SK-N-SH (cell line): ENCODE data around the gene HIF1A. TPM values are rescaled to one million over a fixed set of nuclear protein-coding genes. Genes with fewer than 3 reads are reported as not detected.

ENCODE experiments used
- CTCF ChIA-PET: fragments of 300-600, 350-600 bp; formaldehyde crosslinking; extraction: SDS; loops from one replicate; lab custom pipeline; 2021; lab: Yijun Ruan, JAX
- POLR2A ChIA-PET: fragments of 350-600 bp; sonication (Branson Sonifier 250); formaldehyde crosslinking; extraction: SDS; loops from one replicate; lab custom pipeline; 2020; ENCODE audit warnings: antibody characterized with exemption, inconsistent platforms; lab: Yijun Ruan, JAX
- DNase-seq: peaks from one replicate; pipeline ENCODE4 v3.0.0; 2012
- H2AFZ ChIP-seq: fragments of 200-600 bp; sonication (generic); 2 replicates; pipeline ENCODE4 v1.8.1; 2016; ENCODE audit warnings: antibody characterized with exemption, mild to moderate bottlenecking, low read depth
- H3F3A ChIP-seq: fragments of 200-600 bp; sonication (generic); replicated peaks from 2 replicates; pipeline ENCODE3; 2016; ENCODE audit warnings: antibody characterized with exemption, mild to moderate bottlenecking; ENCODE audit not compliant: insufficient read depth
- H3K27ac ChIP-seq, 2 experiments: fragments of 200-500 bp in 1 of 2; fragments of 200-600 bp in 1 of 2; sonication (Bioruptor generic) in 1 of 2; sonication (generic), shearing (Covaris generic) in 1 of 2; 2 replicates each; pipeline versions ENCODE4 v1.5.1 to v1.6.1; 2014 to 2016; ENCODE audit warnings: low read depth in 2 of 2, inconsistent platforms in 1 of 2, low read length in 1 of 2, mild to moderate bottlenecking in 1 of 2, mixed read lengths in 1 of 2
- H3K27me3 ChIP-seq: fragments of 200-600 bp; sonication (generic), shearing (Covaris generic); 2 replicates; pipeline ENCODE4 v1.6.1; 2016; ENCODE audit warnings: mixed run types; ENCODE audit not compliant: insufficient read depth
- H3K36me3 ChIP-seq, 2 experiments: fragments of 200-500 bp in 1 of 2; fragments of 200-600 bp in 1 of 2; sonication (Bioruptor generic) in 1 of 2; sonication (generic) in 1 of 2; replicated peaks in 1 of 2; 2 replicates each; pipeline versions ENCODE3 to v1.5.1; 2014 to 2016; ENCODE audit warnings: low read length in 1 of 2, mild to moderate bottlenecking in 1 of 2; ENCODE audit not compliant: insufficient read depth in 2 of 2, control insufficient read depth in 1 of 2
- H3K4me1 ChIP-seq, 2 experiments: fragments of 200-500 bp in 1 of 2; fragments of 200-600 bp in 1 of 2; sonication (Bioruptor generic) in 1 of 2; sonication (generic), shearing (Covaris generic) in 1 of 2; 2 replicates each; pipeline versions ENCODE4 v1.5.1 to v1.6.1; 2014 to 2016; ENCODE audit warnings: low read depth in 1 of 2, low read length in 1 of 2, mixed run types in 1 of 2; ENCODE audit not compliant: insufficient read depth in 2 of 2, control insufficient read depth in 1 of 2
- H3K4me2 ChIP-seq: fragments of 200-600 bp; sonication (generic), shearing (Covaris generic); 2 replicates; pipeline ENCODE4 v1.6.1; 2017; ENCODE audit warnings: mixed run types
- H3K4me3 ChIP-seq, 2 experiments: fragments of 200-500 bp in 1 of 2; fragments of 200-600 bp in 1 of 2; sonication (Bioruptor generic) in 1 of 2; sonication (generic), shearing (Covaris generic) in 1 of 2; 2 replicates each; pipeline versions ENCODE4 v1.5.1 to v1.8.1; 2014 to 2016; ENCODE audit warnings: low read depth in 2 of 2, inconsistent platforms in 1 of 2, low read length in 1 of 2, mild to moderate bottlenecking in 1 of 2, mixed read lengths in 1 of 2, moderate library complexity in 1 of 2
- H3K79me2 ChIP-seq: fragments of 200-600 bp; sonication (generic); 2 replicates; pipeline ENCODE4 v1.8.1; 2017; ENCODE audit warnings: mild to moderate bottlenecking; ENCODE audit not compliant: insufficient read depth
- H3K9ac ChIP-seq: fragments of 200-600 bp; sonication (generic); 2 replicates; pipeline ENCODE4 v1.6.1; 2017; ENCODE audit warnings: mixed run types
- H3K9me2 ChIP-seq: fragments of 200-600 bp; sonication (generic); 2 replicates; pipeline ENCODE4 v1.6.1; 2017; ENCODE audit warnings: mixed run types
- H3K9me3 ChIP-seq: fragments of 200-600 bp; sonication (generic); 2 replicates; pipeline ENCODE4 v1.6.1; 2017; ENCODE audit warnings: mixed run types, mild to moderate bottlenecking, moderate library complexity
- H4K20me1 ChIP-seq: fragments of 200-600 bp; sonication (generic); 2 replicates; pipeline ENCODE4 v1.6.1; 2017; ENCODE audit warnings: mild to moderate bottlenecking, mixed run types; ENCODE audit not compliant: insufficient read depth
- ELF1 ChIP-seq: IDR thresholded peaks from 2 replicates; pipeline ENCODE4 v1.4.0; 2012
- EP300 ChIP-seq, 2 experiments: IDR thresholded peaks; 2 replicates each; pipeline versions ENCODE4 v1.4.0 to v1.6.1; 2012; ENCODE audit warnings: borderline replicate concordance in 1 of 2, low read depth in 1 of 2, low read length in 1 of 2
- FOSL2 ChIP-seq: IDR thresholded peaks from 2 replicates; pipeline ENCODE4 v1.4.0; 2012; ENCODE audit warnings: low read depth, mild to moderate bottlenecking, moderate library complexity, borderline replicate concordance
- FOXJ3 ChIP-seq: sonication (generic); formaldehyde crosslinking; IDR thresholded peaks from 2 replicates; pipeline ENCODE4 v1.5.1; 2020; ENCODE audit warnings: mild to moderate bottlenecking, missing genetic modification reagents
- FOXM1 ChIP-seq: IDR thresholded peaks from 2 replicates; pipeline ENCODE4 v1.4.0; 2012; ENCODE audit warnings: low read depth, mild to moderate bottlenecking
- MAX ChIP-seq: IDR thresholded peaks from 2 replicates; pipeline ENCODE4 v1.4.0; 2012; ENCODE audit warnings: low read depth
- NFIC ChIP-seq: IDR thresholded peaks from 2 replicates; pipeline ENCODE4 v1.4.0; 2012; ENCODE audit warnings: borderline replicate concordance
- RAD21 ChIP-seq: IDR thresholded peaks from 2 replicates; pipeline ENCODE4 v1.6.1; 2012; ENCODE audit warnings: mild to moderate bottlenecking, low read length
- RFX5 ChIP-seq: IDR thresholded peaks from 2 replicates; pipeline ENCODE4 v1.6.1; 2012; ENCODE audit warnings: mild to moderate bottlenecking, improper control_type of control experiment, low read length
- TEAD4 ChIP-seq: IDR thresholded peaks from 2 replicates; pipeline ENCODE4 v1.4.0; 2012; ENCODE audit warnings: mild to moderate bottlenecking, borderline replicate concordance; ENCODE audit not compliant: insufficient read depth
- WGBS: methylation state at CpG from one replicate; pipeline ENCODE4 v1.1.6; 2017; ENCODE audit warnings: low lambda C conversion rate; 5-methylcytosine and 5-hydroxymethylcytosine counted together
- polyA plus RNA-seq, 3 experiments: library from polyadenylated mRNA; depleted of rRNA; stranded (reverse); fragments of >200 nt; gene quantifications; 2 replicates each; pipeline ENCODE4 v1.2.3, GENCODE V29; 2012
- TF ChIP-seq, protein P1 (sequence below): fragments of 200-600 bp; sonication (generic); IDR thresholded peaks from 2 replicates; pipeline ENCODE4 v1.6.1; 2017; ENCODE audit warnings: antibody characterized with exemption, mild to moderate bottlenecking, moderate library complexity
- TF ChIP-seq, protein P2 (sequence below): IDR thresholded peaks from 2 replicates; pipeline ENCODE4; 2012
- TF ChIP-seq, protein P3 (sequence below): fragments of 150-350 bp; IDR thresholded peaks from 2 replicates; pipeline ENCODE4 v1.6.1; 2017; ENCODE audit warnings: antibody characterized with exemption, low read length, low read depth, borderline replicate concordance

The HIF1A gene
- polyA plus RNA-seq, 1 of the 3 experiments (the other 2 are of a cell fraction): 20.8 TPM

GRCh38 chr14:61726778-61727658 is 31.7 kb downstream of the HIF1A start:
- Histone ChIP-seq H3K36me3 (peaks cover 78 to 79% of the 10 kb centered on the region in 2 experiments), H3K79me2 (peaks cover 52% of the 10 kb centered on the region), H3K27ac (no peak overlapping the region), H3K4me3 (no peak overlapping the region), H3K4me2 (no peak overlapping the region), H3K9me2 (no peaks in the 10 kb centered on the region), H3K9ac (no peak overlapping the region), H3F3A (peaks cover 13% of the 10 kb centered on the region), H4K20me1 (0 out of 2 replicates have a peak, but pooled peaks cover 5% of the 10 kb centered on the region), H3K4me1 (peaks cover 0 to 4% of the 10 kb centered on the region in 2 experiments; a peak in 1 of 4 replicates), H3K9me3 (no peaks in the 10 kb centered on the region), H2AFZ (no peak overlapping the region), H3K27me3 (no peaks in the 10 kb centered on the region)
- POLR2A ChIA-PET: interaction anchor here (0.6 kb wide), 1 partner anchor 46 kb away, joined by 3 read pairs; no protein-coding TSS in a partner anchor
- no peak for DNase-seq
- TF ChIP-seq TEAD4 (no peak), ELF1 (no peak), EP300 (IDR thresholded peaks at IDR 0.05; ENCODE audit: borderline replicate concordance in 1 of 2, low read depth in 1 of 2, low read length in 1 of 2) (no peak), FOXM1 (no peak), RAD21 (no peak), NFIC (no peak), FOXJ3 (CRISPR knock-in tag) (no peak), FOSL2 (no peak), MAX (no peak), RFX5 (no peak)
- TF ChIP-seq, protein P1, sequence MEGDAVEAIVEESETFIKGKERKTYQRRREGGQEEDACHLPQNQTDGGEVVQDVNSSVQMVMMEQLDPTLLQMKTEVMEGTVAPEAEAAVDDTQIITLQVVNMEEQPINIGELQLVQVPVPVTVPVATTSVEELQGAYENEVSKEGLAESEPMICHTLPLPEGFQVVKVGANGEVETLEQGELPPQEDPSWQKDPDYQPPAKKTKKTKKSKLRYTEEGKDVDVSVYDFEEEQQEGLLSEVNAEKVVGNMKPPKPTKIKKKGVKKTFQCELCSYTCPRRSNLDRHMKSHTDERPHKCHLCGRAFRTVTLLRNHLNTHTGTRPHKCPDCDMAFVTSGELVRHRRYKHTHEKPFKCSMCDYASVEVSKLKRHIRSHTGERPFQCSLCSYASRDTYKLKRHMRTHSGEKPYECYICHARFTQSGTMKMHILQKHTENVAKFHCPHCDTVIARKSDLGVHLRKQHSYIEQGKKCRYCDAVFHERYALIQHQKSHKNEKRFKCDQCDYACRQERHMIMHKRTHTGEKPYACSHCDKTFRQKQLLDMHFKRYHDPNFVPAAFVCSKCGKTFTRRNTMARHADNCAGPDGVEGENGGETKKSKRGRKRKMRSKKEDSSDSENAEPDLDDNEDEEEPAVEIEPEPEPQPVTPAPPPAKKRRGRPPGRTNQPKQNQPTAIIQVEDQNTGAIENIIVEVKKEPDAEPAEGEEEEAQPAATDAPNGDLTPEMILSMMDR: no peak
- TF ChIP-seq, protein P2, sequence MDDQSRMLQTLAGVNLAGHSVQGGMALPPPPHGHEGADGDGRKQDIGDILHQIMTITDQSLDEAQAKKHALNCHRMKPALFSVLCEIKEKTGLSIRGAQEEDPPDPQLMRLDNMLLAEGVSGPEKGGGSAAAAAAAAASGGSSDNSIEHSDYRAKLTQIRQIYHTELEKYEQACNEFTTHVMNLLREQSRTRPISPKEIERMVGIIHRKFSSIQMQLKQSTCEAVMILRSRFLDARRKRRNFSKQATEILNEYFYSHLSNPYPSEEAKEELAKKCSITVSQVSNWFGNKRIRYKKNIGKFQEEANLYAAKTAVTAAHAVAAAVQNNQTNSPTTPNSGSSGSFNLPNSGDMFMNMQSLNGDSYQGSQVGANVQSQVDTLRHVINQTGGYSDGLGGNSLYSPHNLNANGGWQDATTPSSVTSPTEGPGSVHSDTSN: no peak
- TF ChIP-seq, protein P3, sequence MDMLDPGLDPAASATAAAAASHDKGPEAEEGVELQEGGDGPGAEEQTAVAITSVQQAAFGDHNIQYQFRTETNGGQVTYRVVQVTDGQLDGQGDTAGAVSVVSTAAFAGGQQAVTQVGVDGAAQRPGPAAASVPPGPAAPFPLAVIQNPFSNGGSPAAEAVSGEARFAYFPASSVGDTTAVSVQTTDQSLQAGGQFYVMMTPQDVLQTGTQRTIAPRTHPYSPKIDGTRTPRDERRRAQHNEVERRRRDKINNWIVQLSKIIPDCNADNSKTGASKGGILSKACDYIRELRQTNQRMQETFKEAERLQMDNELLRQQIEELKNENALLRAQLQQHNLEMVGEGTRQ: no peak
- CTCF ChIA-PET: interaction anchor here (0.6 to 1.5 kb wide), 7 partner anchors 9 to 630 kb away, joined by 3 to 5 read pairs (median 3); no protein-coding TSS in a partner anchor
- 91% methylated on average over 7 of the region's 7 CpGs for WGBS
